Activated T-cell treated with anti-CD3 and anti-CD28 coated beads for 4 hours (primary cell): ENCODE measurements around the gene KRT73.

Source experiments
- DNase-seq: peaks from one replicate; pipeline ENCODE4 v3.0.0-alpha.2; 2020

Gene KRT73

DNA sequence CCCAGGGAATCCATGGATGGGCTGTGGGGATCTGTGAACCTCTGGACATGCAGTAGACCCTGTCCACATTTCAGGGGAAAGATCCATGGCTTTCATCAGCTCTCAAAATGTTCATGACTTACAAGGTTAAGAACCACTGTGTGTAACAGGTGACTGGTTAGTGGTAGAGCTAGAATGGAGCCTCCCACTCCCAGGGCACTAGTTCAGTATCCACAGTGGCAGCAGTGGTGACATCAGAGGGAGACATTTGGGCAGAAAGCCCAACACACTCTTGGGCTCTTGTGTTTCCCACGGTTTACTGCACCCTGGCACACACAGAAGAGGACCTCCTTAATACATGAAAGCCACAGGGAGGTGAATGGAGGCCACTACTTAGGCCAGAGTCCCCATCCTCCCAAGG, 53.8 kb downstream of the KRT73 start:
- no peak for DNase-seq

GRCh38 chr12:52561880-52562449, 56.4 kb downstream of the KRT73 start:
- DNase-seq = no peak

DNA sequence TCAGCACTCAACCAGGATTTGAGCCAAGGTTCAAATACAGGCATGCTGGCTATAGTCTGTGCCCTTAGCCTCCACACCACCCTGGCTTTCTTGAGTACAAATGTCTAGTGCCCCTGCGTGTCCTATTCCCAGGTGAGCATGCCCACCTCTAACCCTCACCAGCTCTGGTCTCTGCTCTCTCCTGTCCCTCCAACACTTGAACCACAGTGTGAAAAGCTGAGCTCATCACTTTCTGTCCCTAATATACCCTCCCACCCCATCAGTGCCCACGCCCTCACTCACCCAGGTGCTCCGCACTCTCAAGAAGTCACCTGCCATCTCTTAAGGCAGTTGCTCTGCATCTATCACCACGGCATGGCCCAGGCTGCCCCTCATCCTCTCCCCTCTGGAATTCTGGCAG, 58.4 kb downstream of the KRT73 start:
- DNase-seq = no peak

DNA sequence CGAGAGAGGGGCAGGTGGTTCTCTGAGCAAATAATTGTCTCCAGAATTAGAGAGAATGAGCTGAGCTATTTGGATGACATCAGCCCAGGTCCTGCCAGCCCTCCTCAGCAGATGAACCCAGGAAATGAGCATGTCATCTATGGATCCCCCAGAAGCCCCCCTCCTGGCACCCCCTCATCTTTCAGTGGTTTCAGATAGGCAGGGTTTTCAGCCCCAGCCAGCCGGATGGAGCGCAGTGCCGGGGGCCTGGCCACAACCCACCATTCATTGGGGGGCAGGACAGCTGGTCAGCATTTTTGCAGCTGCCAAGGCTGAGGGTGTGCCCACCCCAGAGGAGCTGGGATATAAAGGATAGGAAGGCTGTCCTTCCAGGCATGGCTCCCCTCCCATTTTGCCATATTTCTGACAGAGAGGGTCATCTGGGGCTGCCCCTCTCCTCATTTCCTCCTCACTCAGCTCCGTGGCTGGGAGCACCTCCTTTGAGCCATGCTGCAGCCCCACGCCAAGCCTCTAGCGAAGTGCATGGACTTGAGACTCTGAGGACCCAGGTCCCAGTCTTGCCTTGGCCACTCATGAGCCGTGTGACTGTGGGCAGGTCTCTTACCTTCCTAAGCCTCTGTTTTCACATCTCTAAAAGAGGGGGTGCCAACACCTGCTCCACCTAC, 59.4 kb downstream of the KRT73 start:
- no peak for DNase-seq
